ENCODE data around the gene RASSF7. TPM values are rescaled to one million over a fixed set of nuclear protein-coding genes. Genes with fewer than 3 reads are reported as not detected.

RASSF7 gene
- total and polyA plus RNA-seq, 8 donors, result 17.6 to 253 (median 29.5) TPM

DNA sequence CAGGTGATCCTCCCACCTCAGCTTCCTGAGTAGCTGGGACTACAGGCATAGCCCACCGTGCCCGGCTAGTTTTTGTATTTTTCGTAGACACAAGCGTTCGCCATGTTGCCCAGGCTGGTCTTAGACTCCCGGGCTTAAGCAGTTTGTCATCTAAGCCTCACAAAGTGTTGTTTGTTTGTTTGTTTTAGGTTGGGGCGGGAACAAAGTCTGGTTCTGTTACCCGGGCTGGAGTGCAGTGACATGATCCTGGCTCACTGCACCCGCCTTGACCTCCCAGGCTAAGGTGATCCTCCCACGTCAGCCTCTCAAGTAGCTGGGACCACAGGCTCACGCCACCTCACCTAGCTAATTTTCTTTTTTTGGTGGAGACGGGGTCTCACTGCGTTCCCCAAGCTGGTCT lies 42.4 kb downstream of the RASSF7 start:
- FAIRE-seq (no peak), DNase-seq (peak in 1 of 6 donors; percentile 13), ATAC-seq (no peak)
- H3K27ac ChIP-seq, result no peak overlapping the region
- TF ChIP-seq, protein P1, sequence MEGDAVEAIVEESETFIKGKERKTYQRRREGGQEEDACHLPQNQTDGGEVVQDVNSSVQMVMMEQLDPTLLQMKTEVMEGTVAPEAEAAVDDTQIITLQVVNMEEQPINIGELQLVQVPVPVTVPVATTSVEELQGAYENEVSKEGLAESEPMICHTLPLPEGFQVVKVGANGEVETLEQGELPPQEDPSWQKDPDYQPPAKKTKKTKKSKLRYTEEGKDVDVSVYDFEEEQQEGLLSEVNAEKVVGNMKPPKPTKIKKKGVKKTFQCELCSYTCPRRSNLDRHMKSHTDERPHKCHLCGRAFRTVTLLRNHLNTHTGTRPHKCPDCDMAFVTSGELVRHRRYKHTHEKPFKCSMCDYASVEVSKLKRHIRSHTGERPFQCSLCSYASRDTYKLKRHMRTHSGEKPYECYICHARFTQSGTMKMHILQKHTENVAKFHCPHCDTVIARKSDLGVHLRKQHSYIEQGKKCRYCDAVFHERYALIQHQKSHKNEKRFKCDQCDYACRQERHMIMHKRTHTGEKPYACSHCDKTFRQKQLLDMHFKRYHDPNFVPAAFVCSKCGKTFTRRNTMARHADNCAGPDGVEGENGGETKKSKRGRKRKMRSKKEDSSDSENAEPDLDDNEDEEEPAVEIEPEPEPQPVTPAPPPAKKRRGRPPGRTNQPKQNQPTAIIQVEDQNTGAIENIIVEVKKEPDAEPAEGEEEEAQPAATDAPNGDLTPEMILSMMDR (IDR thresholded peaks at IDR 0.05), result no peak
- no peaks in the 10 kb centered on the region for H3K4me1 ChIP-seq
- intact Hi-C loops (cut with DNase I), result no loop called here
- H3K4me3 ChIP-seq, result no peak overlapping the region
- peaks cover 4 to 73% (median 41%) of the 10 kb centered on the region in 3 donors for H3K36me3 ChIP-seq
- H3K9me3 ChIP-seq, result no peaks in the 10 kb centered on the region
- no peaks in the 10 kb centered on the region for H3K27me3 ChIP-seq
- 88 to 90% methylated on average over 13 of the region's 13 CpGs for WGBS, 2 donors

DNA sequence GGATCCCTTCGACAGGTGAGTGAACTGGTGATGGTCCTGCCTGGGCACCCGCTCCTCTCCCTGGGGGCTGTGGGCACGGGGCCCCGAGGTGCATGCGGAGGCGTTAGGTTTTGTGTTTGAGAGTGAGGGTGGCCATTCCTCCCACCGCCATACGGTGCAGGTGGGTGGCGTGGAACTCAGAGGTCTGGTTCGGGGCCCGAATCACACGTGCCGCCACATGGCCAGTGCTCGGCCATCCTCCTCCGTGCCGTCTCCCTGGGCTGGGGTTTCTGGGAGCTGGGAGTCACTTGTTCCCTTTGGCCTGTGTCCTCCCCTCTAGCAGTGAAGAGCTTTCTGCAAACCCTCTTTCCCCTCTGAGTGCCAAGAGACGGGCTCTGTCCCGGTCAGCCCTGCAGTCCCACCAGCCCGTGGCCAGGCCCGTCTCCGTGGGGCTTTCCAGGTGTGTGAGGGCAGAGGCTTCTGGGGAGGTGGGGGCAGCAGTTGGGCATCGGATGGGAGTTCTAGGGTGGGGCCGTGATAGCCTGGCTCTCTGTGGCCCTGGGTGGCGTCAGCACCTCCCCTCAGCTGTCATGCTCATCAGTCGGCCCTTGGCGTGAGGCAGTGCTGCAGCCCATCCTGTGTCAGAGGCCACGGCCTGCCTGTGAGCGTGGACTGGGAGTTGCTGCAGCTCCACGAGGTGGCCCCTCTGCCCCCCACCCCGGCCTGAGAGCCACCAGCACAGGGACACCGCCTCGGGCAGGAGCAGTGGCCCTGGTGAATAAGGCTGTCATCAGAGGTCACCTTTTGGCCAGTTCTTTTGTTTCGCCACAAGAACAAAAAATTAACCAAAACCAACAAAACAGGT lies 44.7 kb downstream of the RASSF7 start:
- no peak for ATAC-seq
- H3K27me3 ChIP-seq, result no peaks in the 10 kb centered on the region
- peak overlapping the region in 3 of 4 donors; percentile 8 to 13 (median 12) for H3K27ac ChIP-seq
- WGBS, 2 donors, result 93 to 94% methylated on average over 33 of the region's 33 CpGs
- no peaks in the 10 kb centered on the region for H3K4me1 ChIP-seq
- no peak overlapping the region for H3K4me3 ChIP-seq
- intact Hi-C loops (cut with DNase I), result no loop called here
- FAIRE-seq, result no peak
- H3K9me3 ChIP-seq, result no peaks in the 10 kb centered on the region
- TF ChIP-seq, protein P1 (IDR thresholded peaks at IDR 0.05), result no peak
- peaks cover 4 to 79% (median 52%) of the 10 kb centered on the region in 3 donors for H3K36me3 ChIP-seq
- DNase-seq, result peak in 2 of 6 donors; percentile 12 to 63

DNA sequence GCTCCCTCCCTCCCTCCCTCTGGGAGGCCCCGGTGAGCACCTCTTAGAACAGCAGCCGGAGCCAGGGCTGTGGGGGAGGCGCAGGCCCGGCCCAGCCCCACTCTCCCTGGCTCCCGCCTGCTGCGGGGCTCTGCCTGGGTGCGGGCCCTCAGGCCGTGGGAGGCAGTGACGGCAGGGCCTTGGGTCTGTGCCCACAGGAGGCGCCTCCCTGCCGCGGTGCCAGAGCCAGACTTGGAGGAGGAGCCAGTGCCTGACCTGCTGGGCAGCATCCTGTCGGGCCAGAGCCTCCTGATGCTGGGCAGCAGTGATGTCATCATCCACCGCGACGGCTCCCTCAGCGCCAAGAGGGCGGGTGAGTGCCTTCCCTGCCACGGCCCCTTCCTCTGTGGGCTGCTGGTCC lies 45.5 kb downstream of the RASSF7 start:
- intact Hi-C loops (cut with DNase I), result no loop called here
- DNase-seq, result peak; percentile 44 to 87 (median 69)
- 72% methylated on average over 13 to 19 of the region's 19 CpGs for WGBS, 2 donors
- H3K9me3 ChIP-seq, result no peaks in the 10 kb centered on the region
- ATAC-seq, result peak; percentile 39 to 80 (median 78)
- H3K36me3 ChIP-seq, result peaks cover 4 to 86% (median 54%) of the 10 kb centered on the region in 3 donors
- TF ChIP-seq, protein P1 (IDR thresholded peaks at IDR 0.05), result no peak
- no peaks in the 10 kb centered on the region for H3K4me1 ChIP-seq
- H3K27me3 ChIP-seq, result no peaks in the 10 kb centered on the region
- no peak overlapping the region for H3K4me3 ChIP-seq
- no peak for FAIRE-seq
- peak overlapping the region in 3 of 4 donors; percentile 8 to 13 (median 12) for H3K27ac ChIP-seq

DNA sequence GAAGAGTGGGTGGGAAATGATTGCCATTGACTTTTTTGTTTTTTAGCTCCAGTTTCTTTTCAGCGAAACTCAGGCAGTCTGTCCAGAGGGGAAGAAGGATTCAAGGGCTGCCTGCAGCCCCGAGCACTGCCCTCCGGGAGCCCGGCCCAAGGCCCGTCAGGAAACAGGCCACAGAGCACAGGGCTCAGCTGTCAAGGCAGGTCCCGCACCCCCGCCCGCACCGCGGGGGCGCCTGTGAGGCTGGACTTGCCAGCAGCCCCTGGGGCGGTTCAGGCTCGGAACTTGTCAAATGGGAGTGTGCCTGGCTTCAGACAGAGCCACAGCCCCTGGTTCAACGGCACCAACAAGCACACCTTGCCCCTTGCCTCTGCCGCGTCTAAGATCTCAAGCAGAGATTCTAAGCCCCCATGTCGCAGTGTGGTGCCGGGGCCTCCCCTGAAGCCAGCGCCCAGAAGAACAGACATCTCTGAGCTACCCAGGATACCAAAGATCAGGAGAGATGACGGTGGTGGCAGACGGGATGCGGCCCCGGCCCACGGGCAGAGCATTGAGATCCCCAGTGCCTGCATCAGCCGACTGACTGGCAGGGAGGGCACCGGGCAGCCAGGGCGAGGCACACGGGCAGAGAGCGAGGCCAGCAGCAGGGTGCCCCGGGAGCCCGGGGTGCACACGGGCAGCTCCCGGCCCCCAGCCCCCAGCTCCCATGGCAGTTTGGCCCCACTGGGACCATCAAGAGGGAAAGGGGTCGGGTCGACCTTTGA lies 46.4 kb downstream of the RASSF7 start:
- FAIRE-seq (no peak), DNase-seq (peak in 2 of 6 donors; percentile 15 to 78), ATAC-seq (no peak)
- Histone ChIP-seq H3K27ac (no peak overlapping the region), H3K36me3 (peaks cover 4 to 87% (median 52%) of the 10 kb centered on the region in 3 donors), H3K4me1 (no peaks in the 10 kb centered on the region), H3K9me3 (no peaks in the 10 kb centered on the region), H3K27me3 (no peaks in the 10 kb centered on the region), H3K4me3 (no peak overlapping the region)
- TF ChIP-seq, protein P1 (IDR thresholded peaks at IDR 0.05), result no peak
- 90 to 91% methylated on average over 35 of the region's 35 CpGs for WGBS, 2 donors
- intact Hi-C loops (cut with DNase I), result no loop called here
